Measurements from ENCODE around the gene EBI3.

GRCh38 chr19:4238831-4239230 lies 9.5 kb downstream of the EBI3 start:
- no peak for TF ChIP-seq POLR2AphosphoS5 (IDR thresholded peaks at IDR 0.05)
- no peak for TF ChIP-seq CTCF (IDR thresholded peaks at IDR 0.05; ENCODE audit: poor library complexity, severe bottlenecking)
- TF ChIP-seq SMC3 (conservative IDR thresholded peaks at IDR 0.05; ENCODE audit: poor library complexity), result no peak
- no peak for TF ChIP-seq TAF1 (IDR thresholded peaks at IDR 0.05; ENCODE audit: low read depth)
- TF ChIP-seq EZH2 (IDR thresholded peaks at IDR 0.05; ENCODE audit: borderline replicate concordance, insufficient read depth, low read length, poor library complexity, severe bottlenecking), result no peak

Data from neural cell (in vitro differentiated cells).